Liver (tissue), 9 donors: ENCODE measurements around the gene EIF3F. TPM values are rescaled to one million over a fixed set of nuclear protein-coding genes. Genes with fewer than 3 reads are reported as not detected.

Experiments
- DNase-seq: peaks from one replicate; pipeline ENCODE4 v3.0.0-alpha.2; 2017; ENCODE audit warnings: low spot score
- H3K27ac ChIP-seq, 2 donors: one replicate each; pipeline ENCODE4 v1.7.0; 2013; ENCODE audit warnings: inconsistent platforms in 2 of 2, low read length in 2 of 2, control low read depth in 1 of 2, low read depth in 1 of 2, mild to moderate bottlenecking in 1 of 2
- H3K27me3 ChIP-seq, 4 donors: one replicate each; pipeline versions ENCODE4 v1.6.1 to v1.7.0; 2013; ENCODE audit warnings: low read length in 3 of 4, inconsistent platforms in 1 of 4, mild to moderate bottlenecking in 1 of 4, moderate library complexity in 1 of 4; ENCODE audit not compliant: control insufficient read depth in 4 of 4, insufficient read depth in 4 of 4
- H3K36me3 ChIP-seq, 4 donors: one replicate each; pipeline versions ENCODE4 v1.6.1 to v1.7.0; 2013; ENCODE audit warnings: low read length in 3 of 4, mild to moderate bottlenecking in 3 of 4, low read depth in 1 of 4, moderate library complexity in 1 of 4; ENCODE audit not compliant: control insufficient read depth in 4 of 4, insufficient read depth in 3 of 4
- H3K4me1 ChIP-seq, 4 donors: one replicate each; pipeline versions ENCODE4 v1.6.1 to v1.7.0; 2013; ENCODE audit warnings: low read length in 3 of 4, mild to moderate bottlenecking in 3 of 4, moderate library complexity in 1 of 4; ENCODE audit not compliant: control insufficient read depth in 4 of 4, insufficient read depth in 4 of 4
- H3K4me3 ChIP-seq, 3 donors: one replicate each; pipeline versions ENCODE4 v1.6.1 to v1.7.0; 2013; ENCODE audit warnings: low read length in 3 of 3, control low read depth in 1 of 3, low read depth in 1 of 3, mild to moderate bottlenecking in 1 of 3
- H3K9ac ChIP-seq, 2 donors: one replicate each; pipeline ENCODE4 v1.7.0; 2013; ENCODE audit warnings: low read length in 2 of 2, mild to moderate bottlenecking in 2 of 2, moderate library complexity in 2 of 2, control low read depth in 1 of 2, low read depth in 1 of 2
- H3K9me3 ChIP-seq, 4 donors: one replicate each; pipeline versions ENCODE4 v1.6.1 to v1.7.0; 2013; ENCODE audit warnings: low read length in 3 of 4; ENCODE audit not compliant: control insufficient read depth in 4 of 4
- EGR1 ChIP-seq, 2 donors: IDR thresholded peaks; 2 replicates each; pipeline ENCODE4 v1.6.1; 2016 to 2018; ENCODE audit warnings: antibody characterized with exemption in 2 of 2, low read depth in 2 of 2
- FOXA1 ChIP-seq: IDR thresholded peaks from 2 replicates; pipeline ENCODE4 v1.6.1; 2016; ENCODE audit warnings: antibody characterized with exemption
- FOXA2 ChIP-seq: IDR thresholded peaks from 2 replicates; pipeline ENCODE4 v1.6.1; 2016; ENCODE audit warnings: antibody characterized with exemption
- GABPA ChIP-seq, 2 donors: IDR thresholded peaks in 1 of 2; conservative IDR thresholded peaks in 1 of 2; 2 replicates each; pipeline ENCODE4 v1.6.1; 2016; ENCODE audit warnings: antibody characterized with exemption in 2 of 2, mild to moderate bottlenecking in 1 of 2, moderate library complexity in 1 of 2
- HNF4A ChIP-seq, 2 donors: conservative IDR thresholded peaks; 2 replicates each; pipeline ENCODE4 v1.6.1; 2016; ENCODE audit warnings: antibody characterized with exemption in 2 of 2, mild to moderate bottlenecking in 2 of 2
- HNF4G ChIP-seq: IDR thresholded peaks from 2 replicates; pipeline ENCODE4 v1.6.1; 2016; ENCODE audit warnings: antibody characterized with exemption
- JUND ChIP-seq, 2 donors: IDR thresholded peaks; 2 replicates each; pipeline ENCODE4 v1.6.1; 2016; ENCODE audit warnings: antibody characterized with exemption in 2 of 2
- NR2F2 ChIP-seq: IDR thresholded peaks from 2 replicates; pipeline ENCODE4 v1.6.1; 2016; ENCODE audit warnings: antibody characterized with exemption
- RAD21 ChIP-seq, 2 donors: IDR thresholded peaks; 2 replicates each; pipeline ENCODE4 v1.6.1; 2016; ENCODE audit warnings: antibody characterized with exemption in 2 of 2, mild to moderate bottlenecking in 2 of 2
- RXRA ChIP-seq, 2 donors: IDR thresholded peaks; 2 replicates each; pipeline ENCODE4 v1.6.1; 2017 to 2018; ENCODE audit warnings: antibody characterized with exemption in 2 of 2, mild to moderate bottlenecking in 1 of 2
- SP1 ChIP-seq: IDR thresholded peaks from 2 replicates; pipeline ENCODE4 v1.6.1; 2018; ENCODE audit warnings: antibody characterized with exemption, mild to moderate bottlenecking
- TAF1 ChIP-seq: conservative IDR thresholded peaks from 2 replicates; pipeline ENCODE4 v1.6.1; 2016; ENCODE audit warnings: antibody characterized with exemption, mild to moderate bottlenecking
- YY1 ChIP-seq: IDR thresholded peaks from 2 replicates; pipeline ENCODE4 v1.6.1; 2016; ENCODE audit warnings: antibody characterized with exemption, mild to moderate bottlenecking
- WGBS: extraction: QIAGEN DNeasy Blood & Tissue Kit; methylation state at CpG from one replicate; pipeline ENCODE4 v1.1.7; 2013; 5-methylcytosine and 5-hydroxymethylcytosine counted together
- polyA plus RNA-seq, 2 donors: library from polyadenylated mRNA; stranded (reverse) in 1 of 2; unstranded in 1 of 2; fragments of 200-250 nt in 1 of 2; fragments of >200 nt in 1 of 2; fragmentation: Nextera tagmentation in 1 of 2; extraction: Ambion mirVana in 1 of 2; gene quantifications; one replicate each; pipeline versions ENCODE4 v1.2.1 to v1.2.3, GENCODE V29; 2013 to 2015
- total RNA-seq, 2 donors: library from RNA; depleted of rRNA; stranded (reverse); fragments of >200 nt; gene quantifications; one replicate each; pipeline ENCODE4 v1.2.3, GENCODE V29; 2014
- TF ChIP-seq, protein P1 (sequence below): IDR thresholded peaks from 2 replicates; pipeline ENCODE4 v1.6.1; 2016; ENCODE audit warnings: antibody characterized with exemption
- TF ChIP-seq, protein P2 (sequence below): fragments of 150-350 bp; IDR thresholded peaks from 2 replicates; pipeline ENCODE4 v1.5.1; 2017; ENCODE audit warnings: improper control_type of control experiment, low read depth, low read length; ENCODE audit not compliant: missing input control
- TF ChIP-seq, protein P3 (sequence below): IDR thresholded peaks from 2 replicates; pipeline ENCODE4 v1.6.1; 2016; ENCODE audit warnings: antibody characterized with exemption
- TF ChIP-seq, protein P4 (sequence below): IDR thresholded peaks from 2 replicates; pipeline ENCODE4 v1.6.1; 2016; ENCODE audit warnings: antibody characterized with exemption
- donor health status: healthy.
- donor health status: healthy.
- donor health status: healthy.
- donor health status: healthy.
- donor health status: healthy.

EIF3F gene
- total and polyA plus RNA-seq, 4 donors = 59.4 to 246 (median 147) TPM

DNA sequence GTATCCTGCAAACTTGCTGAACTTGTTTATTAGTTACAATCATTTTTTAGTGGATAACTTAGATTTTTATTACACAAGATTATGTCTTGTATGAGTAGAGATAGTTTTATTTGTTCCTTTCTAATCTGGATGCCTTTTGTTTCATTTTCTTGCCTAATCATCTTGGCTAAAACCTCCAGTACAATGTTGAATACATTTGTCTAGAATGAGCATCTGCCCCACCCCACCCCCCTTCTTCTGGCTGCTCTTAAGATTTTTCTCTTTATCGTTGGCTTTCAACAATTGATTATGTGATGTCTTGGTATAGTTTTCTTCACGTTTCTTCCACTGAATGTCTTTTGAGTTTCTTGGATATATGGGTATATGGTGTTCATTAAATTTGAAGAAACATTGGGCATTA, 56.6 kb downstream of the EIF3F start:
- Histone ChIP-seq H3K27ac (no peak overlapping the region), H3K36me3 (no peaks in the 10 kb centered on the region), H3K4me1 (no peaks in the 10 kb centered on the region), H3K27me3 (peaks cover 0 to 2% (median 0%) of the 10 kb centered on the region in 4 donors), H3K4me3 (no peak overlapping the region), H3K9ac (no peak overlapping the region), H3K9me3 (no peaks in the 10 kb centered on the region)
- no peak for TF ChIP-seq HNF4A (conservative IDR thresholded peaks at IDR 0.05)
- no peak for TF ChIP-seq NR2F2
- TF ChIP-seq YY1 = no peak
- no peak for TF ChIP-seq FOXA2
- TF ChIP-seq, protein P1, sequence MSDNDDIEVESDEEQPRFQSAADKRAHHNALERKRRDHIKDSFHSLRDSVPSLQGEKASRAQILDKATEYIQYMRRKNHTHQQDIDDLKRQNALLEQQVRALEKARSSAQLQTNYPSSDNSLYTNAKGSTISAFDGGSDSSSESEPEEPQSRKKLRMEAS = no peak
- TF ChIP-seq RXRA (IDR thresholded peaks at IDR 0.05) = no peak
- TF ChIP-seq, protein P2, sequence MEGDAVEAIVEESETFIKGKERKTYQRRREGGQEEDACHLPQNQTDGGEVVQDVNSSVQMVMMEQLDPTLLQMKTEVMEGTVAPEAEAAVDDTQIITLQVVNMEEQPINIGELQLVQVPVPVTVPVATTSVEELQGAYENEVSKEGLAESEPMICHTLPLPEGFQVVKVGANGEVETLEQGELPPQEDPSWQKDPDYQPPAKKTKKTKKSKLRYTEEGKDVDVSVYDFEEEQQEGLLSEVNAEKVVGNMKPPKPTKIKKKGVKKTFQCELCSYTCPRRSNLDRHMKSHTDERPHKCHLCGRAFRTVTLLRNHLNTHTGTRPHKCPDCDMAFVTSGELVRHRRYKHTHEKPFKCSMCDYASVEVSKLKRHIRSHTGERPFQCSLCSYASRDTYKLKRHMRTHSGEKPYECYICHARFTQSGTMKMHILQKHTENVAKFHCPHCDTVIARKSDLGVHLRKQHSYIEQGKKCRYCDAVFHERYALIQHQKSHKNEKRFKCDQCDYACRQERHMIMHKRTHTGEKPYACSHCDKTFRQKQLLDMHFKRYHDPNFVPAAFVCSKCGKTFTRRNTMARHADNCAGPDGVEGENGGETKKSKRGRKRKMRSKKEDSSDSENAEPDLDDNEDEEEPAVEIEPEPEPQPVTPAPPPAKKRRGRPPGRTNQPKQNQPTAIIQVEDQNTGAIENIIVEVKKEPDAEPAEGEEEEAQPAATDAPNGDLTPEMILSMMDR = no peak
- no peak for TF ChIP-seq JUND (IDR thresholded peaks at IDR 0.05)
- TF ChIP-seq TAF1 = no peak
- TF ChIP-seq, protein P3, sequence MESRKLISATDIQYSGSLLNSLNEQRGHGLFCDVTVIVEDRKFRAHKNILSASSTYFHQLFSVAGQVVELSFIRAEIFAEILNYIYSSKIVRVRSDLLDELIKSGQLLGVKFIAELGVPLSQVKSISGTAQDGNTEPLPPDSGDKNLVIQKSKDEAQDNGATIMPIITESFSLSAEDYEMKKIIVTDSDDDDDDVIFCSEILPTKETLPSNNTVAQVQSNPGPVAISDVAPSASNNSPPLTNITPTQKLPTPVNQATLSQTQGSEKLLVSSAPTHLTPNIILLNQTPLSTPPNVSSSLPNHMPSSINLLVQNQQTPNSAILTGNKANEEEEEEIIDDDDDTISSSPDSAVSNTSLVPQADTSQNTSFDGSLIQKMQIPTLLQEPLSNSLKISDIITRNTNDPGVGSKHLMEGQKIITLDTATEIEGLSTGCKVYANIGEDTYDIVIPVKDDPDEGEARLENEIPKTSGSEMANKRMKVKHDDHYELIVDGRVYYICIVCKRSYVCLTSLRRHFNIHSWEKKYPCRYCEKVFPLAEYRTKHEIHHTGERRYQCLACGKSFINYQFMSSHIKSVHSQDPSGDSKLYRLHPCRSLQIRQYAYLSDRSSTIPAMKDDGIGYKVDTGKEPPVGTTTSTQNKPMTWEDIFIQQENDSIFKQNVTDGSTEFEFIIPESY = no peak
- no peak for DNase-seq
- 63% methylated on average over 2 of the region's 2 CpGs for WGBS

DNA sequence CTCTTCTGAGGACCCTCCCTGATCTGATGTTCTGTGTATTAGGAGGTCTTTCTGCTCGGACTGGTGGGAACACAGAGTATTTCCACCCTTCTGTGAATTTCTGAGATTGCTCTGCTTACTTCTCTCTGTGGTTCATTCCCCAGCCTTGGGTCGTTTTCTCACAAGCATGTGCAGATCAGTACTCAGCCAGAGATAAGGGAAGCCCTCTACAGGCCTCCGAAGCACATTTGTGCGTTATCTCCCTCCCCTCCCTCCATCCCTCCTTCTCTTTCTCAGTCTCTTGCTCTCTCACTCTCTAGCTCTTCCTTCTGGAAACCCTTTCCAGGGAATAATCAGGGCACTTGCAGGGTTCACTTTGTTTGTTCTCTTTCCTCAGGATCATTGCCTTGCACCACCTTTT, 58.7 kb downstream of the EIF3F start:
- Histone ChIP-seq H3K27me3 (peaks cover 0 to 2% (median 0%) of the 10 kb centered on the region in 4 donors), H3K27ac (no peak overlapping the region), H3K4me1 (no peaks in the 10 kb centered on the region), H3K9me3 (no peaks in the 10 kb centered on the region), H3K4me3 (no peak overlapping the region), H3K36me3 (no peaks in the 10 kb centered on the region), H3K9ac (no peak overlapping the region)
- 71% methylated on average over 4 of the region's 4 CpGs for WGBS
- TF ChIP-seq RAD21 (IDR thresholded peaks at IDR 0.05) (no peak), FOXA2 (no peak), FOXA1 (no peak), JUND (IDR thresholded peaks at IDR 0.05) (no peak), YY1 (no peak), RXRA (IDR thresholded peaks at IDR 0.05) (no peak), EGR1 (IDR thresholded peaks at IDR 0.05; ENCODE audit: low read depth in 2 of 2) (no peak), TAF1 (no peak), SP1 (no peak), GABPA (IDR thresholded peaks at IDR 0.05 in 1 of 2, conservative IDR thresholded peaks at IDR 0.05 in 1 of 2) (no peak), NR2F2 (no peak), HNF4G (no peak), HNF4A (conservative IDR thresholded peaks at IDR 0.05) (no peak)
- TF ChIP-seq, protein P3 = no peak
- TF ChIP-seq, protein P1 = no peak
- TF ChIP-seq, protein P2 = no peak
- TF ChIP-seq, protein P4, sequence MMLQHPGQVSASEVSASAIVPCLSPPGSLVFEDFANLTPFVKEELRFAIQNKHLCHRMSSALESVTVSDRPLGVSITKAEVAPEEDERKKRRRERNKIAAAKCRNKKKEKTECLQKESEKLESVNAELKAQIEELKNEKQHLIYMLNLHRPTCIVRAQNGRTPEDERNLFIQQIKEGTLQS = no peak
- DNase-seq = no peak
